HepG2 (cell line): ENCODE data around the gene FASTKD1. TPM values are rescaled to one million over a fixed set of nuclear protein-coding genes. Genes with fewer than 3 reads are reported as not detected.

ENCODE experiments used
- FOXJ3 ChIP-seq: sonication (generic); formaldehyde crosslinking; IDR thresholded peaks from 2 replicates; pipeline ENCODE4 v1.4.0; 2020; ENCODE audit warnings: missing genetic modification reagents, mild to moderate bottlenecking, borderline replicate concordance
- JARID2 ChIP-seq: sonication (generic); formaldehyde crosslinking; IDR thresholded peaks from 2 replicates; pipeline ENCODE4 v1.8.1; 2023; ENCODE audit warnings: missing genetic modification reagents, inconsistent platforms; ENCODE audit not compliant: insufficient replicate concordance
- JUN ChIP-seq: sonication (generic); formaldehyde crosslinking; IDR thresholded peaks from 2 replicates; pipeline ENCODE4 v1.4.0; 2020; ENCODE audit warnings: mild to moderate bottlenecking, missing genetic modification reagents
- MTF1 ChIP-seq: sonication (generic); formaldehyde crosslinking; IDR thresholded peaks from 2 replicates; pipeline ENCODE4 v1.5.0; 2020; ENCODE audit warnings: missing genetic modification reagents
- NFIB ChIP-seq: sonication (generic); formaldehyde crosslinking; IDR thresholded peaks from 2 replicates; pipeline ENCODE4 v1.9.0; 2021; ENCODE audit warnings: missing genetic modification reagents, mild to moderate bottlenecking, borderline replicate concordance
- SPEN ChIP-seq: sonication (generic); formaldehyde crosslinking; IDR thresholded peaks from 2 replicates; pipeline ENCODE4 v1.5.1; 2020; ENCODE audit warnings: low read depth, mild to moderate bottlenecking, missing genetic modification reagents
- SRY ChIP-seq: sonication (generic); formaldehyde crosslinking; IDR thresholded peaks from 2 replicates; pipeline ENCODE4 v1.8.0; 2022; ENCODE audit warnings: mild to moderate bottlenecking, missing genetic modification reagents
- ZFP37 ChIP-seq: sonication (generic); formaldehyde crosslinking; IDR thresholded peaks from 2 replicates; pipeline ENCODE4 v1.4.0; 2020; ENCODE audit warnings: missing genetic modification reagents, borderline replicate concordance
- ZFY ChIP-seq: sonication (generic); formaldehyde crosslinking; IDR thresholded peaks from 2 replicates; pipeline ENCODE4 v1.4.0; 2020; ENCODE audit warnings: missing genetic modification reagents
- ZMYM3 ChIP-seq: sonication (generic); formaldehyde crosslinking; IDR thresholded peaks from 2 replicates; pipeline ENCODE4 v1.5.1; 2020; ENCODE audit warnings: mild to moderate bottlenecking, missing genetic modification reagents
- ZNF124 ChIP-seq: sonication (generic); formaldehyde crosslinking; IDR thresholded peaks from 2 replicates; pipeline ENCODE4 v1.4.0; 2020; ENCODE audit warnings: missing genetic modification reagents
- ZNF138 ChIP-seq: sonication (generic); formaldehyde crosslinking; IDR thresholded peaks from 2 replicates; pipeline ENCODE4 v1.5.0; 2020; ENCODE audit warnings: mild to moderate bottlenecking, low read depth, missing genetic modification reagents
- ZNF20 ChIP-seq: sonication (generic); formaldehyde crosslinking; IDR thresholded peaks from 2 replicates; pipeline ENCODE4 v1.4.0; 2020; ENCODE audit warnings: mild to moderate bottlenecking, moderate library complexity, missing genetic modification reagents
- ZNF253 ChIP-seq: sonication (generic); formaldehyde crosslinking; IDR thresholded peaks from 2 replicates; pipeline ENCODE4 v1.8.0; 2022; ENCODE audit warnings: mild to moderate bottlenecking, missing genetic modification reagents, borderline replicate concordance
- ZNF296 ChIP-seq: sonication (generic); formaldehyde crosslinking; conservative IDR thresholded peaks from 2 replicates; pipeline ENCODE4 v1.5.0; 2020; ENCODE audit warnings: mild to moderate bottlenecking, missing genetic modification reagents
- ZNF33B ChIP-seq: sonication (generic); formaldehyde crosslinking; IDR thresholded peaks from 2 replicates; pipeline ENCODE4 v1.5.1; 2020; ENCODE audit warnings: mild to moderate bottlenecking, missing genetic modification reagents
- ZNF451 ChIP-seq: sonication (generic); formaldehyde crosslinking; IDR thresholded peaks from 2 replicates; pipeline ENCODE4 v1.5.0; 2020; ENCODE audit warnings: mild to moderate bottlenecking, missing genetic modification reagents
- ZNF530 ChIP-seq: sonication (generic); formaldehyde crosslinking; IDR thresholded peaks from 2 replicates; pipeline ENCODE4 v1.5.0; 2020; ENCODE audit warnings: low read depth, mild to moderate bottlenecking, missing genetic modification reagents
- ZNF558 ChIP-seq: sonication (generic); formaldehyde crosslinking; IDR thresholded peaks from 2 replicates; pipeline ENCODE4 v1.9.0; 2022; ENCODE audit warnings: mild to moderate bottlenecking, missing genetic modification reagents, borderline replicate concordance
- ZNF644 ChIP-seq: IDR thresholded peaks from 2 replicates; pipeline ENCODE4 v1.6.1; 2016; ENCODE audit warnings: low read depth
- ZNF75D ChIP-seq: sonication (generic); formaldehyde crosslinking; IDR thresholded peaks from 2 replicates; pipeline ENCODE4 v1.8.1; 2023; ENCODE audit warnings: missing genetic modification reagents, mild to moderate bottlenecking, borderline replicate concordance
- ZNF891 ChIP-seq: sonication (generic); formaldehyde crosslinking; IDR thresholded peaks from 2 replicates; pipeline ENCODE4 v1.5.0; 2020; ENCODE audit warnings: mild to moderate bottlenecking, missing genetic modification reagents
- ZSCAN21 ChIP-seq: sonication (generic); formaldehyde crosslinking; IDR thresholded peaks from 2 replicates; pipeline ENCODE4 v1.8.0; 2022; ENCODE audit warnings: mild to moderate bottlenecking, missing genetic modification reagents, moderate library complexity, borderline replicate concordance
- polyA plus RNA-seq, 8 experiments: library from polyadenylated mRNA; depleted of rRNA in 3 of 8; stranded (reverse) in 7 of 8; unstranded in 1 of 8; fragments of >200 nt; fragmentation: Illumina TruSeq in 4 of 8; extraction: Trizol in 4 of 8; gene quantifications; 2 replicates each; pipeline versions ENCODE4 v1.2.1 to v1.2.3, GENCODE V29; 2011 to 2016; ENCODE audit warnings: low read depth in 4 of 8, missing spikeins in 1 of 8, mixed read lengths in 1 of 8; ENCODE audit not compliant: insufficient read depth in 1 of 8
- total RNA-seq, 5 experiments: library from RNA; depleted of rRNA; stranded (reverse); fragments of >200 nt; fragmentation: Illumina TruSeq; extraction: Trizol; gene quantifications; 2 replicates each; pipeline ENCODE4 v1.2.3, GENCODE V29; 2016; ENCODE audit warnings: low read depth in 1 of 5
- TF ChIP-seq, protein P1 (sequence below): sonication (generic); formaldehyde crosslinking; IDR thresholded peaks from 2 replicates; pipeline ENCODE4 v1.4.0; 2020; ENCODE audit warnings: missing genetic modification reagents, mild to moderate bottlenecking, borderline replicate concordance
- TF ChIP-seq, protein P2 (sequence below): IDR thresholded peaks from 2 replicates; pipeline ENCODE4 v1.6.1; 2016; ENCODE audit warnings: low read depth
- TF ChIP-seq, protein P3 (sequence below): sonication (generic); formaldehyde crosslinking; IDR thresholded peaks from 2 replicates; pipeline ENCODE4 v1.4.0; 2020; ENCODE audit warnings: mild to moderate bottlenecking, missing genetic modification reagents

FASTKD1 gene
- total and polyA plus RNA-seq, 2 of the 13 experiments (the other 11 are each of a cell fraction or from before 2014, with no cell fraction given) = 35.0 to 38.0 TPM

DNA sequence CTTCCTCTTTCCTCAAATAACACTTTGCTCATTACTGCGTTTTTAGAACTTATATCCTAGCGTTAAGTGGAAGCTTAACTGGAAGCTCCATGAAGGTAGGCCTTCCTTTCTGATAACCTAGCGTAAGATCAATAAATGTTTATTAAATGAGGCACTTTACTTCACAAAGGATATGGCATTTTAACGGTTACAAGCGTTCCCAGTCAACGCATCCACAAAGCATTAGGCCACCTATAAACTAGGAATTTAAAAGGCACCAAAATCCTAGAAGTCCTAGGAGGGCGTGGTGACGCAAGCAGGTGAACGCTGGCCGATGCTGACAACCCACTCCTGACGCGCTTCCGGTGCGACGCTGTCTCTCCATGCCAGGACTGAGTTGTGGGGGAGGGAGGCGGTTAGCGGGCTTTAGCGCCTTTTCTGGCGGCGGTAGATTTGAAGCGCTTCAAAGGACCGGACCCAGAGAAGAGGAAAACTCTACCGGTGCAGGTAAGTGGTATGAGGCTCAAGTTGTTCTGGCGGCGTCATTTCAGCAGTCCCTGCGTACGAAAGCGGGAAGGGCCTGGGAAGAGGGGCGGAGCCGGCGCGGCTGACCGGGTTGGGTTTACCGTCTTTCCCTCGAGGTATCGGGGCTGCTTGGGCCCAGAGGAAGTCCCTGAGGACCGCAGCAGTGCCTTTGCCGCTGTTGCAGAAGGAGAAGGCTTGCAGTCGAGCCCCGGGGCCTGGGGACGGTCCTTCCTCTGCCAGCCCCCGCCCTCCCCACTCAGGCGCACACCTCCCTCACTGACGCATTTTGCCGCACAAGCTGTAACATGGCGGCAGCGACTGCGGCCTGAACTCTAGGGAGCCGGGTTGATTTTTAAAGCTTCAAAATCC lies 10.6 kb upstream of the FASTKD1 start, which contains the start of gene PPIG (continued):
- TF ChIP-seq, protein P1, sequence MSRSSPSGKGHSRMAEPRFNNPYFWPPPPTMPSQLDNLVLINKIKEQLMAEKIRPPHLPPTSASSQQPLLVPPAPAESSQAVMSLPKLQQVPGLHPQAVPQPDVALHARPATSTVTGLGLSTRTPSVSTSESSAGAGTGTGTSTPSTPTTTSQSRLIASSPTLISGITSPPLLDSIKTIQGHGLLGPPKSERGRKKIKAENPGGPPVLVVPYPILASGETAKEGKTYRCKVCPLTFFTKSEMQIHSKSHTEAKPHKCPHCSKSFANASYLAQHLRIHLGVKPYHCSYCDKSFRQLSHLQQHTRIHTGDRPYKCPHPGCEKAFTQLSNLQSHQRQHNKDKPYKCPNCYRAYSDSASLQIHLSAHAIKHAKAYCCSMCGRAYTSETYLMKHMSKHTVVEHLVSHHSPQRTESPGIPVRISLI = no peak; the same call in 1 of the 2 replicates
- TF ChIP-seq ZFP37 (CRISPR knock-in tag) (peak; percentile 57), ZNF20 (CRISPR knock-in tag) (peak; percentile 91), ZNF891 (CRISPR knock-in tag) (0 out of 2 replicates have a peak, but pooled peaks have one; percentile 66), SPEN (CRISPR knock-in tag) (peak; percentile 90), ZNF558 (CRISPR knock-in tag) (peak; percentile 88), ZNF451 (CRISPR knock-in tag) (peak; percentile 91), ZNF33B (CRISPR knock-in tag) (peak; percentile 89; the same call in 1 of the 2 replicates), NFIB (CRISPR knock-in tag) (no peak), ZMYM3 (CRISPR knock-in tag) (peak; percentile 54; the same call in 1 of the 2 replicates), FOXJ3 (no peak), ZNF138 (CRISPR knock-in tag) (no peak), ZNF530 (CRISPR knock-in tag) (no peak), MTF1 (CRISPR knock-in tag) (no peak), ZNF296 (CRISPR knock-in tag) (no peak; the same call in 1 of the 2 replicates), ZNF75D (no peak), ZNF124 (CRISPR knock-in tag) (peak; percentile 20; the same call in 1 of the 2 replicates), SRY (CRISPR knock-in tag) (no peak; the same call in none of the 2 replicates), ZSCAN21 (CRISPR knock-in tag) (0 out of 2 replicates have a peak, but pooled peaks have one; percentile 70), JUN (CRISPR knock-in tag) (0 out of 2 replicates have a peak, but pooled peaks have one; percentile 36), JARID2 (CRISPR knock-in tag) (peak; percentile 38), ZNF644 (CRISPR knock-in tag) (peak; percentile 55; the same call in 1 of the 2 replicates), ZNF253 (CRISPR knock-in tag) (0 out of 2 replicates have a peak, but pooled peaks have one; percentile 75), ZFY (peak; percentile 95)
- TF ChIP-seq, protein P2, sequence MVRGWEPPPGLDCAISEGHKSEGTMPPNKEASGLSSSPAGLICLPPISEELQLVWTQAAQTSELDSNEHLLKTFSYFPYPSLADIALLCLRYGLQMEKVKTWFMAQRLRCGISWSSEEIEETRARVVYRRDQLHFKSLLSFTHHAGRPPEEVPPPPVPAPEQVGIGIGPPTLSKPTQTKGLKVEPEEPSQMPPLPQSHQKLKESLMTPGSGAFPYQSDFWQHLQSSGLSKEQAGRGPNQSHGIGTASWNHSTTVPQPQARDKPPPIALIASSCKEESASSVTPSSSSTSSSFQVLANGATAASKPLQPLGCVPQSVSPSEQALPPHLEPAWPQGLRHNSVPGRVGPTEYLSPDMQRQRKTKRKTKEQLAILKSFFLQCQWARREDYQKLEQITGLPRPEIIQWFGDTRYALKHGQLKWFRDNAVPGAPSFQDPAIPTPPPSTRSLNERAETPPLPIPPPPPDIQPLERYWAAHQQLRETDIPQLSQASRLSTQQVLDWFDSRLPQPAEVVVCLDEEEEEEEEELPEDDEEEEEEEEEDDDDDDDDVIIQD = peak; percentile 97
- TF ChIP-seq, protein P3, sequence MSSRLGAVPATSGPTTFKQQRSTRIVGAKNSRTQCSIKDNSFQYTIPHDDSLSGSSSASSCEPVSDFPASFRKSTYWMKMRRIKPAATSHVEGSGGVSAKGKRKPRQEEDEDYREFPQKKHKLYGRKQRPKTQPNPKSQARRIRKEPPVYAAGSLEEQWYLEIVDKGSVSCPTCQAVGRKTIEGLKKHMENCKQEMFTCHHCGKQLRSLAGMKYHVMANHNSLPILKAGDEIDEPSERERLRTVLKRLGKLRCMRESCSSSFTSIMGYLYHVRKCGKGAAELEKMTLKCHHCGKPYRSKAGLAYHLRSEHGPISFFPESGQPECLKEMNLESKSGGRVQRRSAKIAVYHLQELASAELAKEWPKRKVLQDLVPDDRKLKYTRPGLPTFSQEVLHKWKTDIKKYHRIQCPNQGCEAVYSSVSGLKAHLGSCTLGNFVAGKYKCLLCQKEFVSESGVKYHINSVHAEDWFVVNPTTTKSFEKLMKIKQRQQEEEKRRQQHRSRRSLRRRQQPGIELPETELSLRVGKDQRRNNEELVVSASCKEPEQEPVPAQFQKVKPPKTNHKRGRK (CRISPR knock-in tag) = no peak
